ENCODE data around the gene ZFP57.
A peak's percentile ranks its signal among the peaks of the same experiment; 100 is the strongest.

ZFP57 gene

GRCh38 chr6:29655658-29656057, 25.3 kb downstream of the ZFP57 start:
- Histone ChIP-seq H2AFZ (ENCODE audit: low read depth, low read length, severe bottlenecking) (no peak overlapping the region), H4K20me1 (ENCODE audit: low read depth, low read length) (no peaks in the 10 kb centered on the region), H3K9me3 (ENCODE audit: insufficient read depth, low read length) (no peaks in the 10 kb centered on the region), H3K36me3 (ENCODE audit: low read length) (no peaks in the 10 kb centered on the region), H3K9me2 (replicated peaks; ENCODE audit: insufficient read depth, low read length) (no peaks in the 10 kb centered on the region), H3K79me2 (ENCODE audit: insufficient read depth, low read length) (no peaks in the 10 kb centered on the region), H3K27me3 (ENCODE audit: low read length) (no peaks in the 10 kb centered on the region), H3K4me2 (ENCODE audit: low read depth, low read length, poor library complexity, severe bottlenecking) (no peak overlapping the region), H3K4me3 (ENCODE audit: insufficient read depth, low read length, poor library complexity, severe bottlenecking) (no peak overlapping the region), H3K27ac (ENCODE audit: low read depth, low read length) (no peak overlapping the region), H3K9ac (ENCODE audit: low read length) (no peak overlapping the region), H3F3A (ENCODE audit: insufficient read depth) (peaks cover 3% of the 10 kb centered on the region; the same call in 1 of the 2 replicates)
- no peak for TF ChIP-seq CTCF (IDR thresholded peaks at IDR 0.05; ENCODE audit: insufficient read depth, low read length, poor library complexity, severe bottlenecking)
- no peak for TF ChIP-seq EZH2phosphoT487 (conservative IDR thresholded peaks at IDR 0.05; ENCODE audit: low read length)

GRCh38 chr6:29653452-29654038, 27.4 kb downstream of the ZFP57 start:
- Histone ChIP-seq H3K4me2 (ENCODE audit: low read depth, low read length, poor library complexity, severe bottlenecking) (no peak overlapping the region), H4K20me1 (ENCODE audit: low read depth, low read length) (no peaks in the 10 kb centered on the region)
- TF ChIP-seq CTCF (IDR thresholded peaks at IDR 0.05; ENCODE audit: insufficient read depth, low read length, poor library complexity, severe bottlenecking), result peak; percentile 84
- TF ChIP-seq EZH2phosphoT487 (conservative IDR thresholded peaks at IDR 0.05; ENCODE audit: low read length), result no peak

GRCh38 chr6:29652198-29652584, 28.8 kb downstream of the ZFP57 start:
- H3K27ac ChIP-seq (ENCODE audit: low read depth, low read length), result no peak overlapping the region
- H3K36me3 ChIP-seq (ENCODE audit: low read length), result no peaks in the 10 kb centered on the region
- no peaks in the 10 kb centered on the region for H3K9me2 ChIP-seq (replicated peaks; ENCODE audit: insufficient read depth, low read length)
- no peak overlapping the region for H3K9ac ChIP-seq (ENCODE audit: low read length)
- no peak overlapping the region for H3K4me2 ChIP-seq (ENCODE audit: low read depth, low read length, poor library complexity, severe bottlenecking)
- H2AFZ ChIP-seq (ENCODE audit: low read depth, low read length, severe bottlenecking), result no peak overlapping the region
- H3K27me3 ChIP-seq (ENCODE audit: low read length), result no peaks in the 10 kb centered on the region
- TF ChIP-seq EZH2phosphoT487 (conservative IDR thresholded peaks at IDR 0.05; ENCODE audit: low read length) (no peak), CTCF (IDR thresholded peaks at IDR 0.05; ENCODE audit: insufficient read depth, low read length, poor library complexity, severe bottlenecking) (no peak)
- no peaks in the 10 kb centered on the region for H3K9me3 ChIP-seq (ENCODE audit: insufficient read depth, low read length)
- H3F3A ChIP-seq (ENCODE audit: insufficient read depth), result peaks cover 3% of the 10 kb centered on the region; the same call in 1 of the 2 replicates
- no peaks in the 10 kb centered on the region for H4K20me1 ChIP-seq (ENCODE audit: low read depth, low read length)
- H3K4me3 ChIP-seq (ENCODE audit: insufficient read depth, low read length, poor library complexity, severe bottlenecking), result no peak overlapping the region
- H3K79me2 ChIP-seq (ENCODE audit: insufficient read depth, low read length), result no peaks in the 10 kb centered on the region

More at GRCh38 chr6:29653452-29654038, 27.4 kb downstream of the ZFP57 start:
- no peaks in the 10 kb centered on the region for H3K79me2 ChIP-seq (ENCODE audit: insufficient read depth, low read length)
- peaks cover 3% of the 10 kb centered on the region; the same call in 1 of the 2 replicates for H3F3A ChIP-seq (ENCODE audit: insufficient read depth)
- no peak overlapping the region for H3K4me3 ChIP-seq (ENCODE audit: insufficient read depth, low read length, poor library complexity, severe bottlenecking)
- H3K36me3 ChIP-seq (ENCODE audit: low read length), result no peaks in the 10 kb centered on the region
- H3K9ac ChIP-seq (ENCODE audit: low read length), result no peak overlapping the region
- no peaks in the 10 kb centered on the region for H3K27me3 ChIP-seq (ENCODE audit: low read length)
- no peaks in the 10 kb centered on the region for H3K9me3 ChIP-seq (ENCODE audit: insufficient read depth, low read length)
- no peak overlapping the region for H2AFZ ChIP-seq (ENCODE audit: low read depth, low read length, severe bottlenecking)
- H3K9me2 ChIP-seq (replicated peaks; ENCODE audit: insufficient read depth, low read length), result no peaks in the 10 kb centered on the region
- no peak overlapping the region for H3K27ac ChIP-seq (ENCODE audit: low read depth, low read length)
